Muscle layer of colon (tissue), 2 donors: ENCODE data around the gene RAPGEF2.
"Not testable (repeated sequence)": the region's sequence is repeated elsewhere in the genome, so short reads cannot be mapped to it uniquely, and the experiment has no call there.

Experiments used
- H3K27ac ChIP-seq: one replicate; pipeline ENCODE4 v1.7.0; 2013; ENCODE audit warnings: low read depth, mild to moderate bottlenecking, low read length, moderate library complexity
- H3K27me3 ChIP-seq, 2 donors: one replicate each; pipeline ENCODE4 v1.7.0; 2013; ENCODE audit warnings: low read length in 2 of 2, mild to moderate bottlenecking in 2 of 2; ENCODE audit not compliant: insufficient read depth in 2 of 2, control insufficient read depth in 1 of 2
- H3K36me3 ChIP-seq: one replicate; pipeline ENCODE4 v1.7.0; 2013; ENCODE audit warnings: mild to moderate bottlenecking, low read length; ENCODE audit not compliant: insufficient read depth
- H3K4me1 ChIP-seq: one replicate; pipeline ENCODE4 v1.7.0; 2013; ENCODE audit warnings: mild to moderate bottlenecking, low read length; ENCODE audit not compliant: insufficient read depth
- H3K4me3 ChIP-seq, 2 donors: one replicate each; pipeline ENCODE4 v1.7.0; 2013; ENCODE audit warnings: low read length in 2 of 2, low read depth in 1 of 2, mild to moderate bottlenecking in 1 of 2, moderate library complexity in 1 of 2
- H3K9ac ChIP-seq: one replicate; pipeline ENCODE4 v1.7.0; 2013; ENCODE audit warnings: low read length
- H3K9me3 ChIP-seq: one replicate; pipeline ENCODE4 v1.7.0; 2013; ENCODE audit warnings: mild to moderate bottlenecking, low read length
- donor health status: abdominal sarcoma.
- donor health status: Adenocarcinoma of cecum.

Gene RAPGEF2

GRCh38 chr4:159116098-159116497 lies 13.2 kb downstream of the RAPGEF2 start:
- not testable (repeated sequence) for H3K9ac ChIP-seq, H3K9me3 ChIP-seq, H3K27ac ChIP-seq, H3K36me3 ChIP-seq, H3K4me3 ChIP-seq, H3K27me3 ChIP-seq, H3K4me1 ChIP-seq

GRCh38 chr4:159116693-159117092 lies 13.8 kb downstream of the RAPGEF2 start:
- not testable (repeated sequence) for H3K9ac ChIP-seq, H3K4me1 ChIP-seq, H3K27me3 ChIP-seq, H3K4me3 ChIP-seq, H3K9me3 ChIP-seq, H3K27ac ChIP-seq, H3K36me3 ChIP-seq

GRCh38 chr4:159117564-159117963 lies 14.7 kb downstream of the RAPGEF2 start:
- H3K27me3 ChIP-seq, result no peaks in the 10 kb centered on the region
- no peak overlapping the region for H3K27ac ChIP-seq
- no peak overlapping the region for H3K9ac ChIP-seq
- no peak overlapping the region for H3K4me3 ChIP-seq
- no peaks in the 10 kb centered on the region for H3K9me3 ChIP-seq
- H3K36me3 ChIP-seq, result no peaks in the 10 kb centered on the region
- H3K4me1 ChIP-seq, result peaks cover 6% of the 10 kb centered on the region

GRCh38 chr4:159117968-159118367 lies 15.1 kb downstream of the RAPGEF2 start:
- Histone ChIP-seq H3K9ac (no peak overlapping the region), H3K4me1 (peaks cover 6% of the 10 kb centered on the region), H3K27ac (no peak overlapping the region), H3K9me3 (no peaks in the 10 kb centered on the region), H3K27me3 (no peaks in the 10 kb centered on the region), H3K36me3 (no peaks in the 10 kb centered on the region), H3K4me3 (no peak overlapping the region)

- H3K36me3 ChIP-seq, result no peaks in the 10 kb centered on the region
- H3K27ac ChIP-seq, result no peak overlapping the region
- peaks cover 12% of the 10 kb centered on the region for H3K4me1 ChIP-seq
- H3K4me3 ChIP-seq, result no peak overlapping the region
- no peak overlapping the region for H3K9ac ChIP-seq
- no peaks in the 10 kb centered on the region for H3K9me3 ChIP-seq
- H3K27me3 ChIP-seq, result no peaks in the 10 kb centered on the region
Observed at GRCh38 chr4:159121371-159121770, 18.5 kb downstream of the RAPGEF2 start.

GRCh38 chr4:159126716-159127115 lies 23.8 kb downstream of the RAPGEF2 start:
- H3K9ac ChIP-seq, result no peak overlapping the region
- no peak overlapping the region for H3K4me3 ChIP-seq
- peaks cover 13% of the 10 kb centered on the region for H3K4me1 ChIP-seq
- H3K27me3 ChIP-seq, result no peaks in the 10 kb centered on the region
- no peaks in the 10 kb centered on the region for H3K36me3 ChIP-seq
- H3K27ac ChIP-seq, result no peak overlapping the region
- H3K9me3 ChIP-seq, result no peaks in the 10 kb centered on the region

GRCh38 chr4:159127745-159128518 lies 25.1 kb downstream of the RAPGEF2 start:
- Histone ChIP-seq H3K4me3 (no peak overlapping the region), H3K4me1 (peaks cover 16% of the 10 kb centered on the region), H3K9ac (no peak overlapping the region), H3K9me3 (no peaks in the 10 kb centered on the region), H3K36me3 (no peaks in the 10 kb centered on the region), H3K27me3 (no peaks in the 10 kb centered on the region), H3K27ac (no peak overlapping the region)

GRCh38 chr4:159129814-159130550 lies 27.1 kb downstream of the RAPGEF2 start:
- no peak overlapping the region for H3K9ac ChIP-seq
- H3K27ac ChIP-seq, result no peak overlapping the region
- H3K27me3 ChIP-seq, result no peaks in the 10 kb centered on the region
- H3K36me3 ChIP-seq, result no peaks in the 10 kb centered on the region
- H3K4me1 ChIP-seq, result peaks cover 16% of the 10 kb centered on the region
- no peak overlapping the region for H3K4me3 ChIP-seq
- H3K9me3 ChIP-seq, result no peaks in the 10 kb centered on the region

GRCh38 chr4:159131564-159131963 lies 28.7 kb downstream of the RAPGEF2 start:
- no peaks in the 10 kb centered on the region for H3K27me3 ChIP-seq
- no peak overlapping the region for H3K9ac ChIP-seq
- H3K27ac ChIP-seq, result no peak overlapping the region
- H3K4me1 ChIP-seq, result peaks cover 16% of the 10 kb centered on the region
- no peak overlapping the region for H3K4me3 ChIP-seq
- no peaks in the 10 kb centered on the region for H3K36me3 ChIP-seq
- H3K9me3 ChIP-seq, result no peaks in the 10 kb centered on the region

GRCh38 chr4:159134429-159134828 lies 31.6 kb downstream of the RAPGEF2 start:
- no peaks in the 10 kb centered on the region for H3K9me3 ChIP-seq
- H3K36me3 ChIP-seq, result no peaks in the 10 kb centered on the region
- H3K4me1 ChIP-seq, result peaks cover 41% of the 10 kb centered on the region
- no peak overlapping the region for H3K9ac ChIP-seq
- H3K27me3 ChIP-seq, result no peaks in the 10 kb centered on the region
- H3K27ac ChIP-seq, result no peak overlapping the region
- H3K4me3 ChIP-seq, result no peak overlapping the region

- no peak overlapping the region for H3K27ac ChIP-seq
- no peaks in the 10 kb centered on the region for H3K9me3 ChIP-seq
- no peaks in the 10 kb centered on the region for H3K36me3 ChIP-seq
- H3K4me3 ChIP-seq, result no peak overlapping the region
- no peaks in the 10 kb centered on the region for H3K27me3 ChIP-seq
- no peak overlapping the region for H3K9ac ChIP-seq
- peaks cover 53% of the 10 kb centered on the region for H3K4me1 ChIP-seq
Observed at GRCh38 chr4:159137176-159137575, 34.3 kb downstream of the RAPGEF2 start.

- Histone ChIP-seq H3K27me3 (no peaks in the 10 kb centered on the region), H3K4me1 (peaks cover 60% of the 10 kb centered on the region)
Observed at GRCh38 chr4:159138436-159138835, 35.6 kb downstream of the RAPGEF2 start.

More at GRCh38 chr4:159138436-159138835, 35.6 kb downstream of the RAPGEF2 start:
- Histone ChIP-seq H3K36me3 (no peaks in the 10 kb centered on the region), H3K27ac (no peak overlapping the region), H3K9ac (no peak overlapping the region), H3K4me3 (no peak overlapping the region), H3K9me3 (no peaks in the 10 kb centered on the region)
